HG02852 (cell line): ENCODE data around the gene MB21D2.
A peak's percentile ranks its signal among the peaks of the same experiment; 100 is the strongest.

Experiments
- ATAC-seq: cut with Tn5 transposase; IDR thresholded peaks from one replicate; pipeline ENCODE4 v1.9.1; 2021; ENCODE audit warnings: mild to moderate bottlenecking, moderate library complexity; ENCODE audit not compliant: unreplicated experiment

MB21D2 gene

DNA sequence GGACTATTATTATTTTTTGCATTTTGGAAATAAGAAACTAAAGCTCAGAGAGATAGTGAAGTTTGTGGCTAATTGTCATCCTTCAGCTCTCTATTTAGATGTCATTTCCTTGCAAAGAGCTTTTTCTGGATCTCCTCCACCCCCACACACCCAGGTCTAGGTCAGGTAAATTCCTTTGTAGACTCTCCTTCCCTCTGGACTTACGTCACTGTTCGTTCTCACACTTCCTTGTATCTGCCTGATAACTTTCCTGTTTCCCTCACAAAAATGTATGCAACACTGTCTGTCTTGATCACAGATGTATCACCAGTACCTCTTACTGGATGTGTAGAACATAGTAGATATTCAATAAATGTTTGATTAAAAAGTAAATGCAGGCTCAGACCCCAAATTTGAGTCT, 6.1 kb upstream of the MB21D2 start:
- ATAC-seq, result no peak

DNA sequence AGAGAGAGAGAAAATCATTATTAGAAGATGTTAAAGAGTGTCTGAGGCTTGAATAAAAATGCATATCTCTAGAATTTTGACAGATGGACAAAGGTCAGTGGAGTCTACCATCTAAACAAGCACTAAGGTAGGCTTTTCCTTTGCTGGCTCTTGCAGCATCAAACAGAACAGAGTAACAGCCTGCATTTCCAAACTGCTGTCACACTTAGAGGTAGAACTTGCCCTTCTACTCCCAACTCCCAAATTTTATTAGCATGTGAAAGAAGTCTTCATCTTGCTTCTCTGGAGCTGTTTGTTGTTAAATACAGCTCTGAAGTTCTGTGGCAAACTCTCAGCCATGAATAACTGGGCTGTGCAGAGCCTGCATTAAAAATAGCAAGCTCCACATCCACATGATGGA, 4.1 kb upstream of the MB21D2 start:
- no peak for ATAC-seq

DNA sequence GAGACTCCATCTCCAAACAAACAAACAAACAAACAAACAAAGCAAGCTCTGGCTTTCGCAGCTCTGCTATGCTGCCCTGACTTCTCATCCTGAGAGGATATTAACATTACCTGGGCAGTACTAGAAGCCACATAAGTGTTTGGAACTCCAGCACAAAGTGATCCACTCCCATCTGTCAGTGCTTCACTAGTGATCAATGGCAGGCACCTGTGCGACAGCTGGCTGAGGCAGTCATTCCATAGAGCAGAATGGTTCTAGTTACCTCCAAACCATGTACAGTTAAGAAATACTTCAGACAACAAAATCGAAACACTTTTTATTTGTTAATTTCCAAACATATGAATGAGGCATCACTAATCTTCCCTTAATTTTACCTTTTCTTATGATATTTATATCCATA, 2.8 kb upstream of the MB21D2 start:
- ATAC-seq, result no peak

DNA sequence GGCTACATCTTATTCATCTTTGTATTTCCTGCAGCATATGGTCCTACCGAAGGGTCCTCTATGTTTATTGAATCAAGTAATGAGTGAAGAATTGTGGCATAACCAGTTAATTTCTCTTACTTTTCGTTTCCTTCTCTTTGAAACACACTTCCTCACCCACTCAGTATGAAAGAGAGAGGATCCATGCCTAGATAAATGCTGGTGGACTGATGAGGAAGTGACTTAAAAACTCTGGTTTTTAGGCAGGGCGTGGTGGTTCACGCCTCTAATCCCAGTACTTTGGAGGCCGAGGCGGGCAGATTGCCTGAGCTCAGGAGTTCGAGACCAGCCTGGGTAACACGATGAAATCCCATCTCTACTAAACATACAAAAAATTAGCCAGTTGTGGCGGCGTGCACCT, 2.2 kb upstream of the MB21D2 start:
- no peak for ATAC-seq

DNA sequence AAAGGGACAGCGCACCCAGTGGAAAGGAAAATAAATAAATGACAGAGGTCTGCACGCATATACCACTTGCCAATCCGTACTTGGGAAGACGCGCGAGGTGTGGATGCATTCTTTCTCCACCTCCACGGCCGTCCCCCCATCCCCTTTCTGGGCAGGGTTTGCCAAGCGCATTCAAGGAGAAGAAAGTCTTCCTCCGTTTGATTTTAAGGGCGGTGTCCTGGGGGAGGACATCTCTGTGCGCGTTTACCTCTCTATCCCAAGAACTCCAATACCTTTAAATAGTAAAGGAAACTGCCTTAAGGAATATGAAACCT, 576 bp upstream of the MB21D2 start:
- no peak for ATAC-seq

GRCh38 chr3:192917028-192917403, 640 bp downstream of the MB21D2 start:
- ATAC-seq, result peak; percentile 37

GRCh38 chr3:192916371-192917027, 1.2 kb downstream of the MB21D2 start:
- ATAC-seq, result peak; percentile 3

DNA sequence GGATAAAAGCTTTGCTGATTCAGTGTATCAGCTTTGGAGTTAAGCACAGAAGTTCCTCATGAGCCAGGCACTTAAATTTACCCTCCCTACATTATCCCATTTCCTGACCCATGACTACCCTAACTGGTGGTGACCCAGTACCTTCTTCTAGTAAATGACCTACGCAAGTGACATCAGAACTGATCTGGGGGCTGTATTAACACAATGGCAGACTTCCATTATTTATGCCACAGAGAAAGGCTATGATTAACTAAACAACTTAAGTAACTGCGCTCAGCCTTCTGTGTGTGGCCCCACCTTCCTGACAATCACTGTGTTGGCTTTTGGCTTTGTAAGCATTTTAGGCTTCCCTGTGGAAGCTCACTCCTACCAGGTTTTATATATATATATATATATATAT, 1.9 kb downstream of the MB21D2 start:
- no peak for ATAC-seq

GRCh38 chr3:192915304-192915703, 2.4 kb downstream of the MB21D2 start:
- no peak for ATAC-seq

- ATAC-seq, result no peak
Observed at GRCh38 chr3:192914848-192915247, 2.8 kb downstream of the MB21D2 start.

- ATAC-seq, result no peak
Observed at GRCh38 chr3:192913540-192913939, 4.1 kb downstream of the MB21D2 start.

- no peak for ATAC-seq
Observed at GRCh38 chr3:192911293-192911692, 6.4 kb downstream of the MB21D2 start.

- ATAC-seq, result no peak
Observed at GRCh38 chr3:192907784-192908183, 9.9 kb downstream of the MB21D2 start.

- no peak for ATAC-seq
Observed at GRCh38 chr3:192906940-192907339, 10.7 kb downstream of the MB21D2 start.

DNA sequence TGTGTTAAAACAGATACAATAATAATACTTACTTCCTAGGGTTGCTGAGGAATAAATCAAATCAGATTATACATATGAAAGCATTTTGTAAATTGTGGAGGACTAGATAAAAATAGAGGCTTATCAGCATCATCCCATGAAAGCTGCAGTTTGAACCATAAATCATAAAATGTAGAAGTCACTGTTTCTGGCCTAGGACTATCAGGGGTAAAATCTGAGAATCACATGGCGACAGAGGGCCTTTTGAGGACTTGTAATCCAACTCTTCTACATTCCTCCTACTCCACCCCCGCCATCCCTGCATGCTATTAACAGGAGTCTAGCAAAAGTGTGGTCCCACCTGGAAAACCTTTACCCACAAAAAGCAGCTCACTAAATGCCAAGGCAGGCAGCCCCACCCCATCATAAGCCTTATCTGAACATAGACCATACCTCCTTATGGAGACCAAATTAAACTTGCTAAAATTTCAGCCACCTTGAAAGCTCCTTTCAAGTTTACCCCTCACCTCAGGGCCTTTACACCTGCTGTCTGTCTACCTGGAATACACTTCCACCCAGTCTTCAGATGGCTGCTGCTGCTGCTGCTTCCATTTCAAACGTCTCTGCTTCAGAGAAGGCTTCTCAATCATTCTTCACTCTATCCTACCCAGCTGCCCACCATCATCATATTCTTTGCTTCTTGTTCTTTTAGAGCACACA, 11.5 kb downstream of the MB21D2 start:
- no peak for ATAC-seq

DNA sequence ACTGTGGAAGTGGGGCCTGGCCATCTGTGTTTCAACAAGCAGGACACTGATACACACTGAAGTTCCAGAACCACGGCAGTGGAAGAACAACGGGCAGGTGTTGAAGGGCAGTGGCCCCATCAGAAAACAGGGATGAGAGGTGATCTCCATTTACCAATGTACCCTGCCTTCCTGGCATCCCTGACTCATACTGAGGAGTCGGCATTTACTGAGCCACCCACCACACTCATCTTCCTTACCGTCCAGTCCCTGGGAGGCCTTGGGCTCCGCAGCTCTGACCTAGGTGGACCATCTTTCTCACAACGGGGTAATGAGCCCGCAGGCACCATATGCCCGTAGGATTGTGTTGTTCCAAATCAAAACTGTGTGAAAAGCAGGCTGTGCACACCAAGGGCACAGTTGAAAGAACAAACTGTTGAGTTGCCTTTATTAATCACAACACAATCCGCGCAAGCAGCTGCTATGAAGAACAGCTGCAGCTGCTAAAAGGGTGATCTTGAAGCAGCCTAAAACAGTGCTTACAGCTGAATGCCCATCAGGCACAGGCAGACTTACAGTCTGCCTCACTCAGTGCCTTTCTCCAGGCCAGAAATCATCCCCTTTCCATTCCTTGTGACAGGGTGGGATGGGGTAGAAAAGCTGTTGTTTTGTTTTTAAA, 12.9 kb downstream of the MB21D2 start:
- ATAC-seq, result no peak

GRCh38 chr3:192902549-192902948, 15.1 kb downstream of the MB21D2 start:
- no peak for ATAC-seq

GRCh38 chr3:192901435-192901834, 16.2 kb downstream of the MB21D2 start:
- ATAC-seq, result no peak

- no peak for ATAC-seq
Observed at GRCh38 chr3:192899540-192899982, 18.1 kb downstream of the MB21D2 start.

DNA sequence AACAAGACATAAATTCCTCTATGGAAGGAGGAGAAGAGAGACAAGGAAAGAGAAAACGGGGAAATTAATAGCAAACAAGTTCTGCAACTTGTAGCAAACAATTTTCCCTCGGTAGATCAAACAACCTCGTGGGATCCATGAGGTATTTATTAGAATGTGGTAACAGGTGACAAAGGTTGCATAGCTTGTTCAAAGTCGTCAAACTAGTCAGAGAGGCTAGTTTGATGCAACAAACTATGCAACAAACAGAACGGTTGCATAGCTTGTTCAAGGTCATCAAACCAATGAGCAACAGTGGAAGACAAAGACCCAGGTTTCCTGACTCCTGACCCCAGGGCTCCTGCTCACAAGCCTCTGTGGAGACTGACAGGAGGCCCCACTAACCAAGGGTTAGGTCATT, 20.7 kb downstream of the MB21D2 start:
- ATAC-seq, result no peak

- no peak for ATAC-seq
Observed at GRCh38 chr3:192896208-192896607, 21.4 kb downstream of the MB21D2 start.

GRCh38 chr3:192894676-192895075, 23.0 kb downstream of the MB21D2 start:
- no peak for ATAC-seq
